ENCODE data around the gene STK10. TPM values are rescaled to one million over a fixed set of nuclear protein-coding genes. Genes with fewer than 3 reads are reported as not detected.
"Not testable (repeated sequence)": the region's sequence is repeated elsewhere in the genome, so short reads cannot be mapped to it uniquely, and the experiment has no call there.

Gene STK10
- total RNA-seq, 2 donors from 2014 or later, result 14.3 to 17.9 TPM

GRCh38 chr5:172159016-172159415 lies 29.0 kb downstream of the STK10 start:
- Mint-ChIP-seq H3K36me3 (ENCODE audit: low read depth) (peaks cover 5% of the 10 kb centered on the region), H3K4me3 (no peak overlapping the region), H3K4me1 (peaks cover 4% of the 10 kb centered on the region), H3K27me3 (ENCODE audit: insufficient read depth) (no peaks in the 10 kb centered on the region), H3K27ac (no peak overlapping the region), H3K9me3 (no peaks in the 10 kb centered on the region)
- Histone ChIP-seq H3K9ac (ENCODE audit: extremely low read depth, low read length, poor library complexity, severe bottlenecking) (no peak overlapping the region), H3K9me3 (ENCODE audit: control insufficient read depth, low read length) (no peaks in the 10 kb centered on the region), H3K27me3 (ENCODE audit: control insufficient read depth, insufficient read depth, low read length, poor library complexity, severe bottlenecking) (no peaks in the 10 kb centered on the region), H3K4me3 (ENCODE audit: low read length) (no peak overlapping the region), H3K36me3 (ENCODE audit: control insufficient read depth, insufficient read depth, low read length) (no peaks in the 10 kb centered on the region), H3K27ac (ENCODE audit: low read depth, low read length) (no peak overlapping the region), H3K4me1 (ENCODE audit: control insufficient read depth, insufficient read depth, low read length) (no peaks in the 10 kb centered on the region)
- TF ChIP-seq CTCF (conservative IDR thresholded peaks at IDR 0.05), result no peak
- WGBS, 2 experiments (ENCODE audit: insufficient coverage in 1 of 2, insufficient read length in 1 of 2), result 95 to 96% methylated on average over 8 of the region's 8 CpGs
- no peak for DNase-seq

GRCh38 chr5:172156541-172156994 lies 31.5 kb downstream of the STK10 start:
- H3K9me3 ChIP-seq (ENCODE audit: control insufficient read depth, low read length), result no peaks in the 10 kb centered on the region
- DNase-seq, result no peak
- H3K9me3 Mint-ChIP-seq, result no peaks in the 10 kb centered on the region
- no peaks in the 10 kb centered on the region for H3K27me3 ChIP-seq (ENCODE audit: control insufficient read depth, insufficient read depth, low read length, poor library complexity, severe bottlenecking)
- H3K4me3 ChIP-seq (ENCODE audit: low read length), result no peak overlapping the region
- 83 to 95% methylated on average over 13 of the region's 13 CpGs for WGBS, 2 experiments (ENCODE audit: insufficient coverage in 1 of 2, insufficient read length in 1 of 2)
- H3K4me1 Mint-ChIP-seq, result peaks cover 4% of the 10 kb centered on the region
- H3K27ac Mint-ChIP-seq, result peak overlapping the region; percentile 45
- peaks cover 7% of the 10 kb centered on the region for H3K36me3 Mint-ChIP-seq (ENCODE audit: low read depth)
- no peak overlapping the region for H3K4me3 Mint-ChIP-seq
- no peak overlapping the region for H3K9ac ChIP-seq (ENCODE audit: extremely low read depth, low read length, poor library complexity, severe bottlenecking)
- H3K36me3 ChIP-seq (ENCODE audit: control insufficient read depth, insufficient read depth, low read length), result no peaks in the 10 kb centered on the region
- TF ChIP-seq CTCF (conservative IDR thresholded peaks at IDR 0.05), result no peak
- H3K27ac ChIP-seq (ENCODE audit: low read depth, low read length), result no peak overlapping the region
- H3K4me1 ChIP-seq (ENCODE audit: control insufficient read depth, insufficient read depth, low read length), result no peaks in the 10 kb centered on the region
- H3K27me3 Mint-ChIP-seq (ENCODE audit: insufficient read depth), result no peaks in the 10 kb centered on the region

GRCh38 chr5:172155101-172155500 lies 32.9 kb downstream of the STK10 start:
- DNase-seq; H3K9ac ChIP-seq (ENCODE audit: extremely low read depth, low read length, poor library complexity, severe bottlenecking); H3K27me3 Mint-ChIP-seq (ENCODE audit: insufficient read depth); H3K9me3 Mint-ChIP-seq; H3K4me3 ChIP-seq (ENCODE audit: low read length); H3K4me3 Mint-ChIP-seq; H3K36me3 Mint-ChIP-seq (ENCODE audit: low read depth); H3K4me1 ChIP-seq (ENCODE audit: control insufficient read depth, insufficient read depth, low read length); H3K27me3 ChIP-seq (ENCODE audit: control insufficient read depth, insufficient read depth, low read length, poor library complexity, severe bottlenecking); H3K4me1 Mint-ChIP-seq; H3K27ac Mint-ChIP-seq; H3K9me3 ChIP-seq (ENCODE audit: control insufficient read depth, low read length); H3K36me3 ChIP-seq (ENCODE audit: control insufficient read depth, insufficient read depth, low read length); H3K27ac ChIP-seq (ENCODE audit: low read depth, low read length): not testable (repeated sequence)
- WGBS, 2 experiments (ENCODE audit: insufficient coverage in 1 of 2, insufficient read length in 1 of 2), result 93 to 95% methylated on average over 7 to 9 of the region's 9 CpGs

GRCh38 chr5:172153695-172154094 lies 34.3 kb downstream of the STK10 start:
- Mint-ChIP-seq H3K36me3 (ENCODE audit: low read depth) (peaks cover 10% of the 10 kb centered on the region), H3K4me1 (peaks cover 4% of the 10 kb centered on the region), H3K27me3 (ENCODE audit: insufficient read depth) (no peaks in the 10 kb centered on the region), H3K27ac (no peak overlapping the region), H3K4me3 (no peak overlapping the region), H3K9me3 (no peaks in the 10 kb centered on the region)
- no peaks in the 10 kb centered on the region for H3K9me3 ChIP-seq (ENCODE audit: control insufficient read depth, low read length)
- TF ChIP-seq CTCF (conservative IDR thresholded peaks at IDR 0.05), result no peak
- no peak for DNase-seq
- no peak overlapping the region for H3K27ac ChIP-seq (ENCODE audit: low read depth, low read length)
- no peak overlapping the region for H3K4me3 ChIP-seq (ENCODE audit: low read length)
- no peaks in the 10 kb centered on the region for H3K27me3 ChIP-seq (ENCODE audit: control insufficient read depth, insufficient read depth, low read length, poor library complexity, severe bottlenecking)
- H3K9ac ChIP-seq (ENCODE audit: extremely low read depth, low read length, poor library complexity, severe bottlenecking), result no peak overlapping the region
- H3K4me1 ChIP-seq (ENCODE audit: control insufficient read depth, insufficient read depth, low read length), result no peaks in the 10 kb centered on the region
- 84 to 90% methylated on average over 3 of the region's 3 CpGs for WGBS, 2 experiments (ENCODE audit: insufficient coverage in 1 of 2, insufficient read length in 1 of 2)
- no peaks in the 10 kb centered on the region for H3K36me3 ChIP-seq (ENCODE audit: control insufficient read depth, insufficient read depth, low read length)
